ENCODE data around the gene NFKBIE.
"Not testable (repeated sequence)": the region's sequence is repeated elsewhere in the genome, so short reads cannot be mapped to it uniquely, and the experiment has no call there.

Gene NFKBIE

GRCh38 chr6:44265007-44265721 lies at the start of gene NFKBIE:
NFKBIE (minus strand) TSS chr6:44265551; CDS start chr6:44265346, 205 bp downstream.
- peak; percentile 97 for DNase-seq (ENCODE audit: low read depth)

- DNase-seq (ENCODE audit: low read depth), result not testable (repeated sequence)
Observed at GRCh38 chr6:44314657-44315056, 49.3 kb upstream of the NFKBIE start.

- peak; percentile 89 for DNase-seq (ENCODE audit: low read depth)
Observed at GRCh38 chr6:44312901-44313788, 47.8 kb upstream of the NFKBIE start, which contains the start of gene AARS2. AARS2 (minus strand) TSS chr6:44313347; CDS start chr6:44313323, 24 bp downstream.

GRCh38 chr6:44311767-44312166 lies 46.4 kb upstream of the NFKBIE start:
- DNase-seq (ENCODE audit: low read depth), result no peak

- no peak for DNase-seq (ENCODE audit: low read depth)
Observed at GRCh38 chr6:44311304-44311703, 46.0 kb upstream of the NFKBIE start.

- no peak for DNase-seq (ENCODE audit: low read depth)
Observed at GRCh38 chr6:44310241-44310640, 44.9 kb upstream of the NFKBIE start.

GRCh38 chr6:44309631-44310030 lies 44.3 kb upstream of the NFKBIE start:
- no peak for DNase-seq (ENCODE audit: low read depth)

- no peak for DNase-seq (ENCODE audit: low read depth)
Observed at GRCh38 chr6:44309092-44309491, 43.7 kb upstream of the NFKBIE start.

GRCh38 chr6:44307217-44307616 lies 41.9 kb upstream of the NFKBIE start:
- no peak for DNase-seq (ENCODE audit: low read depth)

- DNase-seq (ENCODE audit: low read depth), result no peak
Observed at GRCh38 chr6:44306710-44307109, 41.4 kb upstream of the NFKBIE start.

GRCh38 chr6:44305200-44305725 lies 39.9 kb upstream of the NFKBIE start:
- no peak for DNase-seq (ENCODE audit: low read depth)

- peak; percentile 32 for DNase-seq (ENCODE audit: low read depth)
Observed at GRCh38 chr6:44304282-44305199, 39.2 kb upstream of the NFKBIE start.

GRCh38 chr6:44303842-44304241 lies 38.5 kb upstream of the NFKBIE start:
- no peak for DNase-seq (ENCODE audit: low read depth)

GRCh38 chr6:44302856-44303255 lies 37.5 kb upstream of the NFKBIE start:
- no peak for DNase-seq (ENCODE audit: low read depth)

- DNase-seq (ENCODE audit: low read depth), result no peak
Observed at GRCh38 chr6:44301782-44302564, 36.6 kb upstream of the NFKBIE start.

- no peak for DNase-seq (ENCODE audit: low read depth)
Observed at GRCh38 chr6:44301106-44301505, 35.8 kb upstream of the NFKBIE start.

- no peak for DNase-seq (ENCODE audit: low read depth)
Observed at GRCh38 chr6:44300292-44300823, 35.0 kb upstream of the NFKBIE start.

GRCh38 chr6:44298864-44299263 lies 33.5 kb upstream of the NFKBIE start:
- no peak for DNase-seq (ENCODE audit: low read depth)

- no peak for DNase-seq (ENCODE audit: low read depth)
Observed at GRCh38 chr6:44298055-44298803, 32.9 kb upstream of the NFKBIE start.
